KOPT-K1 (cell line): Measurements from ENCODE around the gene MAST3.

ENCODE experiments used
- H3K27ac ChIP-seq: fragments of 200-600 bp; sonication (generic); 2 replicates; pipeline ENCODE4 v1.5.1; 2016; ENCODE audit warnings: antibody characterized with exemption, mild to moderate bottlenecking, low read depth, low read length; ENCODE audit not compliant: poor library complexity, severe bottlenecking
- H3K36me3 ChIP-seq: fragments of 200-600 bp; sonication (generic); 2 replicates; pipeline ENCODE4 v1.5.1; 2017; ENCODE audit warnings: antibody characterized with exemption, mild to moderate bottlenecking, low read length, moderate library complexity; ENCODE audit not compliant: insufficient read depth
- H3K9me3 ChIP-seq: fragments of 200-600 bp; sonication (generic); 2 replicates; pipeline ENCODE4 v1.5.1; 2017; ENCODE audit warnings: antibody characterized with exemption, low read length, mild to moderate bottlenecking; ENCODE audit not compliant: insufficient read depth, poor library complexity, severe bottlenecking

Gene MAST3

DNA sequence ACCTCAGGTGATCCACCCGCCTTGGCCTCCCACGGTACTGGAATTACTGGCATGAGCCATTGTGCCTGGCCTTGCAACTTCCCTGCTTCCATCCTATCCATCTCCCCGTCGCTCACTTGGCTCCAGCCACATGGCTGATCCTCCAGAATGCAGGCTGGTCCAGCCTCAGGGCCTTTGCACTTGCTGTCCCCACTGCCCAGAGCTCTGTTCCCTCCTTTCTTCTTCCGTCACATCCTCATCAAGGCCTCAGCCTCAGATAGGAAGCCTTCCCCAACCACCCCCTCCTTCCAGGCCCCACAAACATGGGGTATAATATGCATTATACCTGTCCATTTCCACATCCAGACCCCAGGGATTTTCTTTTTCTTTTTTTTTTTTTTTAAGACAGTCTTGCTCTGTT is 16.2 kb downstream of the MAST3 start:
- Histone ChIP-seq H3K36me3 (no peaks in the 10 kb centered on the region), H3K27ac (no peak overlapping the region), H3K9me3 (no peaks in the 10 kb centered on the region)

DNA sequence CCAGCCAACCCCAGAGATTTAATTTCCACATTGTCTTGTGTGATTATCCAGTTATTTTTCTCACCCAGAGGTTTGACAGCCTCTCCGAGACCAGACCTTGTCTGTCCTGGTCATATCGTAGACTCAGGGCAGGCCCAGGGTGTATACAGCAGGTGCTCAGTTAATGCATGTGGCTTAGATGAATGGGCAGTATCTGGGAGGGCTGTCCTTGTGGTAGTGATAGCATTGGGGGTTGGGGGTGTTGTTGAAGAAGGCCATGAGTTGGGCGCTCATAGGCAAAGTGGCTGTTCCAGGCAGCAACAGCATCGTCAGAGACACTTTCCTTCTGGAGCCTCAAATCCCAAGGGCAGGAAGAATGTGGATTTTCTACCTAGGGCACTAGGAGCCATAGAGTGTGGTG is 16.9 kb downstream of the MAST3 start:
- no peaks in the 10 kb centered on the region for H3K36me3 ChIP-seq
- no peaks in the 10 kb centered on the region for H3K9me3 ChIP-seq
- H3K27ac ChIP-seq: no peak overlapping the region

DNA sequence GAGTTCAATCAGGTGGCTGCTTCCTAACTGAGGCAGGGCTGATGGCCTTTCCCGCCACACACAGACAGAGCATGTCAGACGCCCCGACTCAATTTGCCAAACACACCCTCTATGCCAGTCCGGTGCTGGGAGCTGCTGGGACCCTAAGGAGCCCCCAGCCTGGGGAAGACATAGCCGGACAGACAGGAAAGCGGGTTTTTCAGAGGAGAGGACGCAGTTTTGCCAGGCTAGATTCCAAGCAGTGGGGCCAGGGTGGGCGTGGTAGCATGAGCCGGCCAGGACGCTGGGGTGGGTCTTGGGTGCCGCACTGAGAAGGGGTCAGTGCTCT is 19.8 kb downstream of the MAST3 start:
- peak overlapping the region; percentile 30 for H3K27ac ChIP-seq
- peaks cover 6% of the 10 kb centered on the region; the same call in 1 of the 2 replicates for H3K36me3 ChIP-seq
- no peaks in the 10 kb centered on the region for H3K9me3 ChIP-seq

DNA sequence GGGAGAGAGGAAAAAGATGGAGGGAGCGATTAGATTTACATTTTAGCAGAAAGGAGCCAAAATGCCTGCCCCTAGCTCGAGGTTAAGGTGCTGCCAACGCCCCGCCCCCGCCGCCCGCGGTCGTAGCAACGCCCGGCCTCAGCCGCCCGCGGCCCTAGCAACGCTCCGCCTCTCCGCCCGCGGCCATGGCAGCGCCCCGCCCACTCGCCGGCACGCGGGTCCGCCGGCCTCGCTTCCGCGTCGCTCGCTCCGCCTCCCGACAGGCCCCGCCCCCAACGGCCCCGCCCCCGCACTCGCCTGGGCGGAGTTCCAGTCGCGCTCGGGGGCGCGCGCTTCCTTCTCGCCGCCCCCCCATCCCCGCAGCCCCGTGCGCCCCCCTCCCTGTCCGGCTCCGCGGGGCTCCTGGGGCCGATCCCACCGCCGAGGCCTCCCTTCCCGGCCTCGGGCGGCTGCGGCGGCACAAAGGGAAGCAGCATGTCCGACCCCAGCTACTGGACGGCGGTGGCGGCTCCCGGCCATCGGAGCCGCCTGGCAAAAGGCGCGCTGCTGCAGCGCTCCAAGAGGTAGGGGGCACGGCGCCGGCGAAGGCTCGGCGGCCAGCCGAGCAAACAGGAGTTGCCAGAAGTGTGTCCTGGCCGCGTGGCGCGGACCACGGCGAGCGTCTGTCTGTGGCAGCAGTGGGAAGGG is 20.3 kb downstream of the MAST3 start:
- no peaks in the 10 kb centered on the region for H3K9me3 ChIP-seq
- peak overlapping the region; percentile 71 for H3K27ac ChIP-seq
- H3K36me3 ChIP-seq: peaks cover 11% of the 10 kb centered on the region; the same call in 1 of the 2 replicates

DNA sequence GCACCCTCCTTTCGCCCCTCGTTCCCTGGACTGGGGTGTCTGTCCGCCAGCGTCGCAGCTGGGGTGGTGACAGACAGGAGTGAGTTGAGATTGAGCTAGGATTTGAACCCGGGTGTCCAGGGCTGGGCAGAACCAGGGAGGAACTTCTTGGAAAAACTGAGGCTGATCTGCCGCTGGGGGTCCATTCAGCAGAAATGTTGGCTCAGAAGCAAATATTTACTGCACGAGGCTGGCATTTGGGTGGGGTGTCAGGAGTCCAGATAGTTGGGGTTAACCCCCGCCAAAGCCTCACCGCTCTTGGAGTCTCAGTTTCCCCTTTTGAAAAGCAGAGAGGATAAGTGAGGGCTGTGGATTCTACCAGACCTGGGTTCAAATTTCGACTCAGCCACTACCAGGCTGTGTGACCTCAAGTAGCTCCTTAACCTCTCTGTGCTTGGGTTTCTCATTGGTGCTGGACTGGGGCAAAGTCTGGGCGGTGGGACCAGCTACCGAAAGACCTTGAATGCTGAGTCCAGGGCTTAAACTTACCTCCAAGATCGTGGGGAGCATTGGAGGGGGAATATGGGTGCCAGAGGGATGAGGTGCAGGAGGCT is 20.9 kb downstream of the MAST3 start:
- Histone ChIP-seq H3K9me3 (no peaks in the 10 kb centered on the region), H3K36me3 (peaks cover 17% of the 10 kb centered on the region; the same call in 1 of the 2 replicates), H3K27ac (peak overlapping the region; percentile 71)

DNA sequence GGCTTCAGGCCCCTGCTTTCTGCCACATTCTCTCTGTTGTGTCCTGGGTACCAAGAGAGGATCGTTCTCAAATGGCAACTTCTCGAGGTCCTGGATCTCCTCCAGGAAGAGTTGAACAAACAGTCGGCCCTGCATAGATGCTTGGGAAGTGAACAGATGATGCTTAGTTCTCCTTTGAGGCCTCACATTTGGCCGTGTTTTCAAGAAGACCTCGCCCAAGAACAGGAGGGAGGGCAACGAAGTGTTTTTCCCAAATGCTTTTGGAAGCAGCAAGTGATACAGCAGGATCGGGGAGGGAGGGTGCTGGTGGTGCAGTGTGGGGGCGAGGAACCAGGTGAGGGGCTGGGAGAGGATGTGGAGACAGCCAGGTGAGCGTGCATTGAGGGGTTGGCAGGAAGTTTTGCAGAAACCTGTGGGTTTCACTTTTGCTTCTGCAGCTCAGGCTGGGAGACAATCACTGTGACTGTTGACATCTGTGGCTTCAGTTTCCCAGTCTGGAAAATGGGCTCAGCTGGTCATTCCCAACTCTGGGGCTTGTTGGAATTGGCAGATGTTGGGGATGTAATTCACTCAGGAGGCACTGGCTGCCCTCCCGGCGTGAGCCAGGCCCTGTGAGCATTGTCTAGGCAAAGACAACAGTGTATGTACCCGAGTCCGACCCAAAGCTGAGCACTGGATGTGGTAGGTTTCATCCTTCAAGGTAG is 21.6 kb downstream of the MAST3 start:
- Histone ChIP-seq H3K9me3 (no peaks in the 10 kb centered on the region), H3K36me3 (peaks cover 24% of the 10 kb centered on the region; the same call in 1 of the 2 replicates), H3K27ac (peak overlapping the region; percentile 71)

DNA sequence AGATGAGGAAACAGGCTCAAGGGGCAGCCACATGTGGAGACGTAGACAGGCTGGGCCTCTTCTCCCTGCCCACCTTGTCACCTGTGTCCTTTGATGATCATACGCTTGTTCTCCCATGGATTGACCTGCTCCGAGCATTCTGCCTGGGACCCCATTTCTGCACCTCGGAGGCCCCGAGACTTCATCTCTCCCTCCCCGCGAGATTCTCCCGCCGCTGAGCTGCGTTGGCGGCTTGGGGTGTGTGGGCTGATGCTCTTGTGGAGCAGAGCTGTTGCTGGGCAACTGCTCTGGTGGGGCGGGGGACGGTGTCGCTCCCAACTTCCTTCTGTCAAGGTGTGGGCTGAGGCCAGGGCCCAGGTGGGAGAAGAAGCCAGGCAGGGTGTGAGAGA is 22.1 kb downstream of the MAST3 start:
- H3K36me3 ChIP-seq: peaks cover 29% of the 10 kb centered on the region; the same call in 1 of the 2 replicates
- H3K27ac ChIP-seq: peak overlapping the region; percentile 71
- no peaks in the 10 kb centered on the region for H3K9me3 ChIP-seq

DNA sequence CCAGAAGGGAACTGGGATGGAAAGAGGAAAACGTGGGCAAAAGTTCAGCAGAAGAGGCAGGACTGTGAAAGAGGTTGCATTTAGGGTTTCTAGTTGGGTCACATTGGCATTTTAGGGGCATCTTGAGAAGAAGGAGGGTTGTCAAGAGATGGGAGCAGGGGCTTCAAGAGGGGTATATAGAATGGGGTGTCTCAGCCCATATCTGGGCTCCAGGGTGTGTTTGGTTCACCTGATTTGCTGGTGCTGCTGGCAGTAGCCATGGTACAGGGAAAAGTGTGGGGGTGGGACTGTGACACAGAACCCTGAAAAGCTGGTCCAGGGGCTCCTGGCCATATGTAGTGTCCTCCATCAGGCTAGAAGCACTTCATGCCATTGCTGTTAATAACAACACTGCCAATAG is 22.5 kb downstream of the MAST3 start:
- peak overlapping the region; percentile 71 for H3K27ac ChIP-seq
- no peaks in the 10 kb centered on the region for H3K9me3 ChIP-seq
- H3K36me3 ChIP-seq: peaks cover 33% of the 10 kb centered on the region; the same call in 1 of the 2 replicates

DNA sequence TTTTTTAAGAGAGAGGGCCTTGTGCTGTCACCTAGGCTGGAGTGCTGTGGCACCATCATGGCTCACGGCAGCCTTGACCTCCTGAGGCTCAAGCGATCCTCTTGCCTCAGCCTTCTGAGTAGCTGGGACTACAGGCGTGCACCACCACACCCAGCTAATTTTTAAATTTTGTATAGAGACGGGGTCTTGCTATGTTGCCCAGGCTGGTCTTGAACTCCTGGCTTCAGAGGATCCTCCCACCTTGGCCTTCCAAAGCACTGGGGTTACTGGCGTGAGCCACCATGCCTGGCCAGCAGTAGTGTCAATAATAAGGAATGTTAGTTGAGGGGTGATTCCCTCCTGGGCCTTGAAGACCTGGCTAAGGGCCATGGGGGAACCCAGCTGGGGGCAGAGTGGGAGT is 23.6 kb downstream of the MAST3 start:
- peaks cover 43% of the 10 kb centered on the region; the same call in 1 of the 2 replicates for H3K36me3 ChIP-seq
- no peak overlapping the region for H3K27ac ChIP-seq

DNA sequence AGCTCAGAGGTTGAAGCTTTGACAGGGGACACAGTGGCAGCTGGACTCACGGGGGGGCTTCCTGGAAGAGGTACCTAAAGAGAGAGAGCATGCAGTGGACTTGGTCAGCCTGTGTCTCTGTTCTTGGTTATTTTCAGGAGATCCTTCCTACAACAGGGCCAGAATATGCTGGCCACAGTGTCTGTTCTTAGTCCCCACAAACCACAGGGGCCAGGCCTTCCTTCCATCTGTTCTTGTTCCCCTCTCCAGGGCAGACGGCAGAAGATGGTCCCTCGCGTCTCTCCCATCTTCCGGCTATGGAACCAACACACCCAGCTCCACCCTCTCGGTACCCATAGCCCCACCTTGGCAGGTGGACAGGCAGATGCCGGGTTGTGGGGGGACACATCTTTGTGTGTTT is 24.8 kb downstream of the MAST3 start:
- no peaks in the 10 kb centered on the region for H3K9me3 ChIP-seq
- peaks cover 46% of the 10 kb centered on the region; the same call in 1 of the 2 replicates for H3K36me3 ChIP-seq
- no peak overlapping the region for H3K27ac ChIP-seq

More for the DNA sequence above, 23.6 kb downstream of the MAST3 start:
- no peaks in the 10 kb centered on the region for H3K9me3 ChIP-seq

DNA sequence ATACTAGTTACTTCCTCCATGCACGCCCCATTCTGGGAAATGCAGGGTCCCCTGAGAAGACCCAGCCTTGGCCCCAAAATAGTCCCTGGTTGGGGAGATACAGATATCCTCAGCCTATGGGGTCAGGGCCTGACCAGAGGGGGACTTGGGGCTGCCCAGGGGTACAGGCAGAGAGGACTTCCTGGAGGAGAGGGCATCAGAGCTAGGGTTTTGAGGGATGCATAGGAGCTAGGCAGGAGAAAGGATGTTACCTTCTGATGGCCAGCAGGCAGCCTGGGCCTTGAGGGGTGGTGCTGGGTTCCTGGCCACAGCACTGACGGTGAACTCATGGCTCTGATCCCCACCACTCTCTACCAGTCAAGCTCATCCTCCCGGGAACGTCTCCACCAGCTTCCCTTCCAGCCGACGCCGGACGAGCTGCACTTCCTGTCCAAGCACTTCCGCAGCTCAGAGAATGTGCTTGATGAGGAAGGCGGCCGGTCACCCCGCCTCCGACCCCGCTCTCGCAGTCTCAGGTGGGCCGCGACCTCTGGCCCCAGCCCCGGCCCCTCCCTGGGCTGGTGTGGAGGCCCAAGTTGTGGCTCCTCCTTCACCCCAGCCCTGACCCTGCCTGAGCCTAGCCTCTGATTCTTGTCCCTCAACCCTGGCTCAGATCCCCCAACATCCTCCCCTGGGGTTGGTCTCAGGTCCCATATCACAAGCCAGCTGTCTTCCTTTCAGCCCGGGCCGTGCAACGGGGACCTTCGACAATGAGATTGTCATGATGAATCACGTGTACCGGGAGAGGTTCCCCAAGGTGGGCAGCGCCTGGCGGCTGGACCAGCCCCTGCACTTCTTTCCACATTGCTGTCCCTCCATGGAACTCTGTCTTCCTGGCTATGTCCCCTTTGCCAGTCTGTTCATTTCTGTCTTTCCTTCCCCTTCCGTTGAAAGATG is 25.6 kb downstream of the MAST3 start:
- H3K27ac ChIP-seq: no peak overlapping the region
- H3K9me3 ChIP-seq: no peaks in the 10 kb centered on the region
- H3K36me3 ChIP-seq: peaks cover 49% of the 10 kb centered on the region; the same call in 1 of the 2 replicates

DNA sequence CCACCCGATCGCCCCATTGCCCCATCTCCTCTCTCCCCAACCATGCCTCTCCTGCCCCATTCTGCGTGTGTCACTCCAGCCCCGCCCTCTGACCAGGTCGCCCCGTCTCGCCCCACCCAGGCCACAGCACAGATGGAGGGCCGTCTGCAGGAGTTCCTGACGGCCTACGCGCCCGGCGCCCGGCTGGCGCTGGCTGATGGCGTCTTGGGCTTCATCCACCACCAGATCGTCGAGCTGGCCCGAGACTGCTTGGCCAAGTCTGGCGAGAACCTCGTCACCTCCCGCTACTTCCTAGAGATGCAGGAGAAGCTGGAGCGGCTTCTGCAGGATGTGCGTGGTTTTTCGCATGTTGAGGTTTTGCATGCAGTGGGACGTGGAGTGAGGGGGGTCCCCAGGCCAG is 26.2 kb downstream of the MAST3 start:
- Histone ChIP-seq H3K27ac (no peak overlapping the region), H3K9me3 (no peaks in the 10 kb centered on the region), H3K36me3 (peaks cover 56% of the 10 kb centered on the region; the same call in 1 of the 2 replicates)

DNA sequence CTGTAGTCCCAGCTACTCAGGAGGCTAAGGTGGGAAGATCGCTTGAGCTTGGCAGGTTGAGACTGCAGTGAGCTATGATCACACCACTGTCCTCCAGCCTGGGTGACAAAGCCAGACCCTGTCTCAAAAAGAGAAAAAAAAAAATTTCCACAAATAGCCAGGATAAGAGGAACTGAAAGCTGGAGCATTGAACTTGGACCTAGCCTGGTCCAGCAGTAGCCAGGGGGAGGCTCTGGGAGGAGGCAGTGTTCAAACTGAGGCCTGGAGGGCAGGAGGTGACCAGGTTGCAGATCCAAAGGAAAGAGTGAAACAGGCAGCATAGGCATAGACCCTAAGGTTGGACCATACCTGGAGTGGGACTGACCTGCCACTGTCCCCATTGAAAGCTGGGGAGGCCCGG is 28.5 kb downstream of the MAST3 start:
- Histone ChIP-seq H3K27ac (no peak overlapping the region), H3K9me3 (no peaks in the 10 kb centered on the region), H3K36me3 (peaks cover 75% of the 10 kb centered on the region)

DNA sequence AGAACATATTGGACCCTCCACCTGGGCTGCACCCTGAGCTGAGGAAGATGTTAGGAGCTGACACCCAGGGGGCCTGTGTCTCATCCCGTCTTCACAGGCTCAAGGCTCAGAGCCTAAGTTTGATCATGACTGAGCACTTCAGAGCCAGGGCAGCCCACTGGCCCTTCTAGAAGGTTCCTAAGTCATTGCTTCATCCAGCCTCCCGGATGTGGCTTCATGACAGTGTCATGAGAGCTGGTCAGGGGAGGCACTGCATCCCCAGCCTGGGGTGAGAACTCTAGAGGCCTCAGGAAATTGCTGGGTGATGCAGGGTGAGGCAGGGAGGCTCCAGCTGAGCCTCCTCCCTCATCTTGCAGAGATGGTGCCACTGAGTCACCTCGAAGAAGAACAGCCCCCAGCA is 30.5 kb downstream of the MAST3 start:
- H3K36me3 ChIP-seq: peaks cover 75% of the 10 kb centered on the region
- H3K9me3 ChIP-seq: no peaks in the 10 kb centered on the region
- H3K27ac ChIP-seq: no peak overlapping the region

DNA sequence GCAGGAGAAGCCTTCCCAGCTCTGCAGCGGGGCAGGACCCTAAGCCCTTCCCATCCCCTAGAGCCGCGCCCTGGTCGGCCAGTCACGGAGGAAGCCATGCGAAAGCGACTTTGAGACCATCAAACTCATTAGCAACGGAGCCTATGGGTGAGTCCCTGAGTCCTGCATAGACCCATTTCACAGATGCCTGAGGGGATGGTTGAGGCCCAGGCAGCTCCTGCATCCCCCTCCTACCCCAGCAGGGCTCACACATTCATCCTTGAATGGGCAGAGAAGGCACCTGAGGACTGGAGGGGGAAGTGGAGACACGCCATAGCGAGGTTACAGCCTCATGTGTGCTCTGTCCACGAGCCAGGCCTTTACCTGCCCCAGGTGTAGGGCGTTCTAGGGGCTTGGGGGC is 31.2 kb downstream of the MAST3 start:
- Histone ChIP-seq H3K9me3 (no peaks in the 10 kb centered on the region), H3K36me3 (peaks cover 72% of the 10 kb centered on the region), H3K27ac (no peak overlapping the region)
